Adipocyte (in vitro differentiated cells): ENCODE data around the gene TAS2R41.
A peak's percentile ranks its signal among the peaks of the same experiment; 100 is the strongest.

ENCODE experiments used
- DNase-seq: peaks from one replicate; pipeline ENCODE4 v3.0.0-alpha.2; 2015; ENCODE audit warnings: low read depth
- H3K27me3 ChIP-seq: replicated peaks from 2 replicates; pipeline ENCODE4 v1.7.0; 2013; ENCODE audit warnings: mild to moderate bottlenecking, low read length, moderate library complexity; ENCODE audit not compliant: control insufficient read depth, insufficient read depth
- H3K36me3 ChIP-seq: 2 replicates; pipeline ENCODE4 v1.7.0; 2013; ENCODE audit warnings: low read length, mild to moderate bottlenecking, moderate library complexity; ENCODE audit not compliant: control insufficient read depth, insufficient read depth, severe bottlenecking
- H3K4me1 ChIP-seq: 2 replicates; pipeline ENCODE4 v1.7.0; 2013; ENCODE audit warnings: mild to moderate bottlenecking, low read length, moderate library complexity; ENCODE audit not compliant: control insufficient read depth, insufficient read depth
- H3K4me3 ChIP-seq: 2 replicates; pipeline ENCODE4 v1.7.0; 2013; ENCODE audit warnings: mild to moderate bottlenecking, low read length, moderate library complexity
- H3K9ac ChIP-seq: 2 replicates; pipeline ENCODE4 v1.7.0; 2013; ENCODE audit warnings: mild to moderate bottlenecking, low read length, moderate library complexity
- H3K9me3 ChIP-seq: 2 replicates; pipeline ENCODE4 v1.7.0; 2013; ENCODE audit warnings: mild to moderate bottlenecking, low read length, moderate library complexity; ENCODE audit not compliant: control insufficient read depth

Gene TAS2R41

GRCh38 chr7:143507534-143508055, 29.9 kb downstream of the TAS2R41 start:
- Histone ChIP-seq H3K9ac (no peak overlapping the region), H3K27me3 (no peaks in the 10 kb centered on the region)
- DNase-seq = no peak

GRCh38 chr7:143510854-143511592, 33.4 kb downstream of the TAS2R41 start:
- H3K9ac ChIP-seq = no peak overlapping the region
- no peaks in the 10 kb centered on the region for H3K36me3 ChIP-seq
- no peaks in the 10 kb centered on the region for H3K27me3 ChIP-seq
- no peak for DNase-seq
- no peaks in the 10 kb centered on the region for H3K9me3 ChIP-seq
- peaks cover 30% of the 10 kb centered on the region for H3K4me1 ChIP-seq
- no peak overlapping the region for H3K4me3 ChIP-seq

More at GRCh38 chr7:143507534-143508055, 29.9 kb downstream of the TAS2R41 start:
- H3K9me3 ChIP-seq = no peaks in the 10 kb centered on the region
- no peaks in the 10 kb centered on the region for H3K36me3 ChIP-seq
- H3K4me3 ChIP-seq = no peak overlapping the region
- H3K4me1 ChIP-seq = peaks cover 7% of the 10 kb centered on the region

DNA sequence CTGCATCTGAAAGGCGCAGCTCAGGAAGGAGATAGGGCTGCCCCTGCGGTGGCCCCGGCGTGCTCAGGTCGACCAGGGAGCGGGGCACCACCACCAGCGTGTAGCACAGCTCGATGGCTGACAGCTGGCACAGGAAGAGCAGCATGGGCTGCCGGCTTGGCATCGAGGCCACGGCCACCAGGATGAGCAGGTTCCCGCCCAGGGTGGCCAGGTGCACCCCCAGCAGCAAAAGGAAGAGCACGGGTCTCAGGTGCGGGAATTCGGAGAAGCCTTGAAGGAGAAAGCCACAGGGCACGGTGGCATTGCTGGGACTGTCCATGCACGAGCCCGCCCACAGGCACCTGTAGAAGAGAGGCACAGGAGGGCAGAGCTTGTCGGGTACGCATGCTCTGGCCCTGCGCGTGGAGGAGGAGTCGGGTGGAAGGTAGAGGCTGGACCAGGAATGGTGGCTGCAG, 33.9 kb downstream of the TAS2R41 start:
- Histone ChIP-seq H3K4me1 (peaks cover 30% of the 10 kb centered on the region), H3K36me3 (no peaks in the 10 kb centered on the region), H3K27me3 (no peaks in the 10 kb centered on the region), H3K9ac (no peak overlapping the region), H3K4me3 (no peak overlapping the region), H3K9me3 (no peaks in the 10 kb centered on the region)
- DNase-seq = no peak

GRCh38 chr7:143512488-143513340, 35.0 kb downstream of the TAS2R41 start:
- Histone ChIP-seq H3K9me3 (no peaks in the 10 kb centered on the region), H3K4me1 (peaks cover 30% of the 10 kb centered on the region), H3K36me3 (no peaks in the 10 kb centered on the region), H3K4me3 (no peak overlapping the region), H3K9ac (no peak overlapping the region), H3K27me3 (no peaks in the 10 kb centered on the region)
- DNase-seq = peak; percentile 36

DNA sequence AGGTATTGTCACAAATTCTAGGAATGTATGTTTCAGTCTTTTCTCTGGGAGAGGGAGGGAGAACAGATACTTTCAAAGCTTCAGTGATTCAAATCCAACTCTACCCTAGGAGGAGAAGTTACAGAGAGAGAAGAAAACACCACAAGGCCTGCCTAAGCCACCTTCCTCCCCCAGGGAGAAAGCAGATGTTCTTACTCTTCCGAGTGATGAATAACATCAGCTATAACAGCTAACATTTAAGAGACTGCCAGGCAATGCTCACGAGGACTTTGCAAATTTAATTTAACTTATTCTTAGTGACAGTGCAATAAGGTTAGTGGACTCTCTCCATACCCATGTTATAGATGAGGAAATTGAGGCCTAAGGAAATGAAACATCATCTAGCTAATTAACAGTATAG, 36.8 kb downstream of the TAS2R41 start:
- DNase-seq = no peak
- H3K27me3 ChIP-seq = no peaks in the 10 kb centered on the region

GRCh38 chr7:143514995-143515735, 37.5 kb downstream of the TAS2R41 start:
- Histone ChIP-seq H3K36me3 (no peaks in the 10 kb centered on the region), H3K9me3 (no peaks in the 10 kb centered on the region), H3K4me1 (peaks cover 39% of the 10 kb centered on the region), H3K4me3 (no peak overlapping the region), H3K27me3 (no peaks in the 10 kb centered on the region), H3K9ac (no peak overlapping the region)
- DNase-seq = peak; percentile 30

More for the DNA sequence above, 36.8 kb downstream of the TAS2R41 start:
- Histone ChIP-seq H3K4me1 (peaks cover 34% of the 10 kb centered on the region), H3K9ac (no peak overlapping the region), H3K4me3 (no peak overlapping the region), H3K9me3 (no peaks in the 10 kb centered on the region), H3K36me3 (no peaks in the 10 kb centered on the region)

GRCh38 chr7:143516981-143517380, 39.3 kb downstream of the TAS2R41 start:
- Histone ChIP-seq H3K9ac (no peak overlapping the region), H3K27me3 (no peaks in the 10 kb centered on the region), H3K4me1 (peaks cover 39% of the 10 kb centered on the region), H3K9me3 (no peaks in the 10 kb centered on the region), H3K4me3 (no peak overlapping the region), H3K36me3 (no peaks in the 10 kb centered on the region)
- DNase-seq = peak; percentile 33

DNA sequence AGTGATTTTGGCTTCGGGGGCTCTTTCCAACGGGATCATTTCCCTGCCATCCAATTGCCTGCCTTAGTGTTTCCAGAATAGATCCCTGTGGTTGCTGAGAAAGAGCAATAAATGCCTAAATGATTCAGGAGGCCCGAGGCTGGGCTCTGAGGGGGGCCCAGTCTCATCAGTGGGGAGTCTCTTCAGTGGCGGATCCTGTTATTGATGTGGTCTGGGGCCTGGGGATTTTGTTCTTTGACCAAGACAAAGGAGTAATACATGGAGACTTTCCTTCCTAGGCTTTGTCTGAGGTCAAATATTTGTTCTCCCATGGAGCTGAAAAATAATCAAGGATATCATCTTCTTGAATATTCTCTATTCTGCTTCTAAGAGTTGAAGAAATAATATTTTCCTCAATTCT, 40.8 kb downstream of the TAS2R41 start:
- H3K27me3 ChIP-seq = no peaks in the 10 kb centered on the region
- no peaks in the 10 kb centered on the region for H3K9me3 ChIP-seq
- no peak overlapping the region for H3K9ac ChIP-seq
- no peak overlapping the region for H3K4me3 ChIP-seq
- no peaks in the 10 kb centered on the region for H3K36me3 ChIP-seq
- peaks cover 23% of the 10 kb centered on the region for H3K4me1 ChIP-seq
- no peak for DNase-seq

- H3K27me3 ChIP-seq = no peaks in the 10 kb centered on the region
- no peak for DNase-seq
- peaks cover 22% of the 10 kb centered on the region for H3K4me1 ChIP-seq
- H3K36me3 ChIP-seq = no peaks in the 10 kb centered on the region
- no peak overlapping the region for H3K9ac ChIP-seq
- H3K4me3 ChIP-seq = no peak overlapping the region
- H3K9me3 ChIP-seq = no peaks in the 10 kb centered on the region
Observed at GRCh38 chr7:143518941-143519340, 41.3 kb downstream of the TAS2R41 start.

DNA sequence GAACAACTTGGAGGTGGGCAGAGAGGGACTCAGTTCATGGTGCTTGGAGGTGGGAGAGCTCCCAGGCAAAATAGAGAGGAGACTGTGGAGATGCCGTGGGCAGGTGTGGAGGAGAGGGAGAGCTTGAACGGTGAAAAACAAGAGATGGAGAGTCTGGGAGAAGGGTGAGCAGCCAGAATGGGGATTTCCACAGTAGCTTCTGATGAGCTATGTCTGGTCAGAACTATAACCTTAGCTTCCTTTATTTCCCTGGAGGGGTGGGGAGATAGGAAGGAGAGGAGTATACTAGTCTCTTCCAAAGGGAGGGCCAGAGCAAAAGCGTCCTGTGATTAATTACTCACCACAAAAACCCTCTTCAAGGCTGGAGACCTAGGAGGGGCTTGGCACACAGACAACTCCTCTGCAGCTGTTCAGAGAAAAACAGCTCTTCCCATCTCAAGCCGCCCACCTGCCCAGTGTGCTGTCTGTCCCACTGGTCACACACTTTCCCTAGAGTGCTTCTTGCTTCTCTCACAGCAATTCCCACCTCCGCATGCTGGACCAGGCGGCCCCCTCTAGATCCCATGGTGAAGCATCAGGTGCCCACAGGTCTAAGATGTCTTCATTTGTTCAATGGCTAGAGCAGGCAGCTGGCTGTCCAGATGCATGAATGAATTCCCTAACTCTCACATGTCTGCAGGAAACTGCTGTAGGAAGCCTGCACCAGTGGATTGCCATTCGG, 41.9 kb downstream of the TAS2R41 start:
- Histone ChIP-seq H3K27me3 (no peaks in the 10 kb centered on the region), H3K4me3 (no peak overlapping the region), H3K9ac (no peak overlapping the region), H3K4me1 (peaks cover 17% of the 10 kb centered on the region), H3K9me3 (no peaks in the 10 kb centered on the region), H3K36me3 (no peaks in the 10 kb centered on the region)
- DNase-seq = peak; percentile 22
